Uterus (tissue), 2 donors: ENCODE data around the gene PPP3CA.

Experiments
- CTCF ChIP-seq, 4 experiments: fragments of 200-600 bp in 2 of 4; fragments of 450-650 bp in 2 of 4; sonication (generic) in 2 of 4; IDR thresholded peaks; one replicate each; pipeline ENCODE4 v1.5.1; 2016 to 2019; ENCODE audit warnings: antibody characterized with exemption in 4 of 4, mild to moderate bottlenecking in 2 of 4, moderate library complexity in 1 of 4
- POLR2A ChIP-seq, 2 donors: fragments of 450-650 bp; IDR thresholded peaks; one replicate each; pipeline ENCODE4 v1.6.1; 2016; ENCODE audit warnings: antibody characterized with exemption in 2 of 2, mild to moderate bottlenecking in 1 of 2, moderate library complexity in 1 of 2

- TF ChIP-seq CTCF (IDR thresholded peaks at IDR 0.05): no peak
- TF ChIP-seq POLR2A (IDR thresholded peaks at IDR 0.05): no peak
Measured at GRCh38 chr4:101355246-101355645, 7.9 kb upstream of the PPP3CA start.
